8988T (cell line): Measurements from ENCODE around the gene SETD3.

Experiments
- DNase-seq: peaks from one replicate; pipeline ENCODE4 v3.0.0; 2011

The SETD3 gene

DNA sequence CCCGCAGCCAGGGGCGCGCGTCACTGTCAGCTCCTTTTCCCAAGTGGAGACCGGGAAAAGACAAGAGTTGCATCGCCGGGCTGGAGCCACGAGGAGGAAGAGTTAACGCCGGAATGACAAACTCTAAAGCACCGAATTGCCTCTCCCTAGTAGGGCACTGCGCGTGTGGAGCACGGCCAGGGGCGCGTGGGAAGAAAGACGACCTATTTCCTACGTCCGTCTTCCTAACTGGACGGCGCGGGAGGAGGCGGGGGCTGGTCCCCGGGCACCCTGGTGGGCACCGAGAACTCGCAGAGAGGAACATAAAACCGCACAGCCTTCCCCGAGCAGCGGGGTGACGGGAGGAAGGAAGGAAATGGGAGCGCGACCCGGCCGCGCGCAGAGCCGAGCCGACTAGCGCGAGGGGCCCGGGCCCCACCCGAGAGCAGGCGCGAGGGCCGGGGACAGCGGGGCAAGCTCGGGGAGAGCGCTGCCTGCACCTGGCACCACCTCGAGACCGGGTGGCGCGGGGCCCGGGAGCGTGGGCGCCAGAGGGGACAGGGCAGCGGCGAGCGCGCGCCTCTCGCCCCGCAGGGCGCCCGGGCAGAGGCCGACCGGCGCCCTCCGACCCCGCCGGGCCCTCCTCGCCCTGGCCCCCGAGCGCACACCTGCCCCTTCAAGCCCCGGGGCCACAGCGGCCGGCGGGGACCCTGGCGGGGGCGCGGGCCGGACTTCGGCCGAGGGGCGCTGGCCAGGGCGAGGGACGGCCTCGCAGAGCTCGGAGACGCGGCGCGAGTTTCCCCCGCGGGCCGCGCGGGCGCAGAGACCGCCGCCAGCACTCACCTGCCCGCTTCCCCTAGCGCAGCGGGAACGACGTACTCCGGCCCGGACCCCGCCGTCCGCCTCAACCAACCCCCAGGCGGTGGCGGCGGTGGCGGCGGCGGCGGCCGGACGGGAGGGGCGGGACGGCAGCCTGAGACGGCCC lies at the start of gene SETD3:
Gene SETD3 (minus strand): TSS at position 954 of the 964 bp plus-strand sequence. CDS start 15,054 bp downstream, outside the sequence.
- DNase-seq, result peak; percentile 28

DNA sequence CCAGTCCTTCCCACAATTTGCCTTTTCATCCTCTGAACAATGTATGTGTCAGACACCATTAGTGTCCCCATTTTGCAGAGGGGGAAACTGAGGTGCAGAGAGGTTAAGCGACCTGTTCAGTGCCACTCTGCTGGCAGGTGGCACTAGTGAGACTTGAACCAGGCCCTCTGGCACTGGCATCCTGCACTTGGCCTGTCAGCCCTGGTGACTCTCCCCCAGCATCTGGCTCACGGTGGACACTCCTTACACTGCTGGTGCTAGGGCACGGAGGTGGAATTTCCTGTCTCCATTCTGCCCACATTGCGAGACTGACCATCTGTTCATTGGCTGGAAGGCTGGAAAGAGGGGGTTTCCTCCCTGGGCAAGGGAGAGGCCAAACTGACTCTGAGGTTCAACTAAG lies 49.2 kb upstream of the SETD3 start:
- DNase-seq, result no peak

GRCh38 chr14:99527427-99528076 lies 46.9 kb upstream of the SETD3 start:
- DNase-seq, result no peak

DNA sequence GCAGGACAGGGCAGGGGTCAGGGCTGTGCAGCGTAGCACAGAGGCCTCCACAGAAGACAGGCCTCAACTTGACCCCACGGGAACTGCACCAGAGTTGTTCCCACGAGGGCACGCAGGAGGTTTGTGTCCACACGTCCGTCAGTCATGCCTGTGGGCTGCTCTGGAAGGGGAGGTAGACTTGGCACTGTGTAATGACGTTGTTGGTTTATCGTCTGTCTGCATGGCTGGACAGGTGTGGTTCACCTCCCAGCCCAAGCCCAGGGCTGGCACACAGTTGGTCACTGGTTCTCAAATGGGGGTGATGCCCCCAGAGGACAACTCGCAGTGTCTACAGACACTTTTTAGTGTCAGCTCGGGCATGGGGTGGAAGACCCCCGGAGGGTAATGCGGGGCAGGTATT lies 46.4 kb upstream of the SETD3 start:
- no peak for DNase-seq

DNA sequence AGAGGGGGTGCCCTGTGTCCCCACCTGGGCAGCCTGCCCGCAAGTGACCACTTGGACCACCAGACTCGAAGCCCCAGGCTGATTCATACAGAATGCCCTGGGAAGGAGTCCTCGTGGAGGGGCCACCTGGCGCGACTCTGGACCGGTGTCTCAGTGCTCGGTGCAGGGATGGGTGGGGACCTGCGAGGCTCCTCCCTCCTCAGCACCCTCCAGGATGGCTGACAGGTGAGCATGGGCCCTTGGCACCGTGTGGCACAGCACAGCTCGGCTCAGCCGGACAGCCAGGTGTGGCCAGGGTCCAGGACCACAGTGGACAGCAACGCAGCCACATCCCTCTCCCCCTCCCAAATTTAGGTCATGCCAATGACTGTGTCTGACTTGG lies 45.0 kb upstream of the SETD3 start:
- DNase-seq, result no peak

- peak; percentile 76 for DNase-seq
These were observed 44.4 kb upstream of the SETD3 start for GRCh38 chr14:99524804-99525698.

- no peak for DNase-seq
These were observed 43.5 kb upstream of the SETD3 start for GRCh38 chr14:99524091-99524661.

DNA sequence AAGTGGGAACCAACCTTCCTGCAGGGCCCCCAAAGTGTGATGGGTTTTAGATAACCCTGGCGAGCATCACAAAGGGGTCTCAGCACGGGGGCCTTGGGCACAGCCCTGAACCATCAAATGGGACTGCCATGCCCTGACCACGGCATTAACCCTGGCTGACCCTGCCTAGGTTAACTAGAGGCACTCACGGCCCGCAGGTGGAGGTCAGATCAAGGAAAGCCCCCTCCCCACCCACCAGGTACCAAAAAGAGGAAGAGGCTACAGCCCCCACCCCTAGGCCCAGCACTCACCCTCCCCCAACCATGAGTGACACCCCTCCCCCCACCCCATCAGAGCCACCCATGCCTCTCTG lies 43.0 kb upstream of the SETD3 start:
- no peak for DNase-seq

DNA sequence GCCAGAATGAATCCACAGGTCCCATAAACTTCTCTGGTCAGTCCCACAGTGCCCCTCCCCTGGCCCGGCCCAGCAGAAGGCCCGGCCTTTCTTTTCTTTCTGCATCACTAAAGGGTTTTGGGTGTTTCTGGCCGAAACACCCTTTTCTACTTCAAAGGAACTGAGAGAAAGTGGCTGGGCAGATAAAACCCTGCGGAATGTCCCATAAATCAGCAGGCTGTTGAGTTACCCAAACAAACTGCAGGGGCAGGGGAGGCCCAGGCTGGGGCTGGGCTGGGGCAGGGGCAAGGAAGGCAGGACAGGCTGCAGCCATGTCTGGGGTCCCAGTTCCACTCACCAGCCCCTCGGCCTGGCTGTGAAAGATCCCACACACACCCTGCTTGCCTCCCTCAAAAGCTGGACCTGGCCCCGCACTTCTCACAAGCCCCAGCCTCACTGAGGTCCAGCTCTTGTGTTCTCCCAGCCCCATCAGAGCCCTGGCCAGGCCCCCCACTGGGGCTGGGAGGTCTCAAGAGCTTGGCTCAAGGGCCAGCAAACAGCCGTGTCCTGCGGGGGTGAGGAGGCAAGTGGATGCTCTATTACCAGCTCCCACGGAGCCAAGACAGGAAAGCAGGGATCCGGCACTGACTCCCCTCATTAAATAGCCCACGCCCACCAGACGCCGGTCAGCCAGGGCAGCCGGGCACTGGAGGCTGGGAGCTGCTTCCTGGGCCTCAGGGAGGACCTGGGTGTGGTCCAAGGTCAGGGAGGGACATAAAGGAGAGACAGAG lies 42.5 kb upstream of the SETD3 start:
- no peak for DNase-seq

- no peak for DNase-seq
These were observed 41.8 kb upstream of the SETD3 start for GRCh38 chr14:99522457-99522891.

GRCh38 chr14:99522025-99522401 lies 41.4 kb upstream of the SETD3 start:
- DNase-seq, result no peak

- DNase-seq, result no peak
These were observed 40.7 kb upstream of the SETD3 start for GRCh38 chr14:99521176-99522024.

DNA sequence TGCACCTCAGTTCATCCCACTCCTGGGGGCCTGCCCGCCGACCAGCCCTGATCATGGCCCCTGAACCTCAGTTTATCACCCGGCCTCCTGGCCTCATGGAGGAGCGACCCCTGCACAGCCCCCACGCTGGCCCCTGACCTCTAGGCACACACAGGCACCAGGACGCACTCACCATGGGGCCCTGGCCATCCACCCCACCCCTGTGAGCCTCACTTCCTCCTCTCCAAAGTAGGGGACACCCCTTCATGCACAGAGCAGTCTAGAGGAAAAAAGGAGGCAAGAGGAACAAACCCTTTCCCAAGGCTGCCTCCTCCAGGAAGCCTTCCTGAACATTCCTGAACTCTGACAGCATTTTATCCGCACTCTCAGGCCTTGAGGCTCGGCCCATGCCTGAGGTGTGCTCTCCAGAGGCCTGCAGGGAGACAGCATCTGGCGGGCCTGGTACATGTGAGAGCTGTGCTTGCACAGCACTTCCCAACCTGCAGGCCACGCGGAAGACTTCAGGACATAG lies 40.0 kb upstream of the SETD3 start:
- DNase-seq, result no peak

DNA sequence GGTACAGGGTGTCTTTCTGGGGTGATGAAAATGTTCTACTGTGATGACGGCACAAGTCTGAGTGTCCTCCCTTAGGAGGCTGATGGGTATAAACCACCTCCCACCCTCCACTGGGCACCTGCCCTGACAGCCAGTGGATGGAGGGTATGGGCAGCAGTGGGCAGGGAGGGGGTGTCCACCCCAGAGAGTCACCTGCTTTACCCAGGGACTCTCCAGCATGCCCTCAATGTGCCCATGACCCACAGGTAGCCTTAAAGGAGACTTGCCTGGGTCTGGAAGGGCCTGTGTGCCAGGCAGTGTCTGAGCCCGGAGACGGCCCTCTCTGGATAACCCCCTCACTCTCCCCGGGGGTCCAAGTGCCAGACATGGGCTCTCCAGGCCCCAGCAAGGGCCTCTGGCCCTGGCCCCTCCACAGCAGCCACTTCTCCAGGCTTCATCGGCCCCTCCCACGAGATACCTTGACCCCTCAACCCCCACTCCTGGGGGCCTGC lies 39.3 kb upstream of the SETD3 start:
- DNase-seq, result peak; percentile 15

DNA sequence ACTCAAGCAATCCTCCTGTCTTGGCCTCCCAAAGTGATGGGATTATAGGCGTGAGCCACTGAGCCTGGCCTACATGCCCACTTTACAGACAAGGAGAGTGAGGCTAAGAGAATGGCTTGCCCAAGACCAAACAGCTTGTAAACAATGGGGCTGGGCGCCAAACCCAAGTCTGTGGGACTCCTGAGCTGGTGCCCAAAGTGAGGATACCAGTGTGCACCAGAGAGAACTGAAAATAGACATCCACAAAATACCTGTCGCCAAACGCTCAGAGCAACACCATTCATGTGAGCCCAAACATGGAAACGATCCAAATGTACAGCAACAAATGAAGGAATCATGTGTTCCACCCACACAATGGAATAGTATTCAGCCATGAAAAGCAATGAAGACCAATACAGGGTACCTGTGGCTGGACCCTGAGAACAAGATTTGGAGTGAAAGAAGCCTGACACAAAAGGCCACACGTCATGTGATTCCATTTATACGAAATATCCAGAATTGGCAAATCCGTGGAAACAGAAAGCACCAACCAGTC lies 38.8 kb upstream of the SETD3 start:
- peak; percentile 9 for DNase-seq

DNA sequence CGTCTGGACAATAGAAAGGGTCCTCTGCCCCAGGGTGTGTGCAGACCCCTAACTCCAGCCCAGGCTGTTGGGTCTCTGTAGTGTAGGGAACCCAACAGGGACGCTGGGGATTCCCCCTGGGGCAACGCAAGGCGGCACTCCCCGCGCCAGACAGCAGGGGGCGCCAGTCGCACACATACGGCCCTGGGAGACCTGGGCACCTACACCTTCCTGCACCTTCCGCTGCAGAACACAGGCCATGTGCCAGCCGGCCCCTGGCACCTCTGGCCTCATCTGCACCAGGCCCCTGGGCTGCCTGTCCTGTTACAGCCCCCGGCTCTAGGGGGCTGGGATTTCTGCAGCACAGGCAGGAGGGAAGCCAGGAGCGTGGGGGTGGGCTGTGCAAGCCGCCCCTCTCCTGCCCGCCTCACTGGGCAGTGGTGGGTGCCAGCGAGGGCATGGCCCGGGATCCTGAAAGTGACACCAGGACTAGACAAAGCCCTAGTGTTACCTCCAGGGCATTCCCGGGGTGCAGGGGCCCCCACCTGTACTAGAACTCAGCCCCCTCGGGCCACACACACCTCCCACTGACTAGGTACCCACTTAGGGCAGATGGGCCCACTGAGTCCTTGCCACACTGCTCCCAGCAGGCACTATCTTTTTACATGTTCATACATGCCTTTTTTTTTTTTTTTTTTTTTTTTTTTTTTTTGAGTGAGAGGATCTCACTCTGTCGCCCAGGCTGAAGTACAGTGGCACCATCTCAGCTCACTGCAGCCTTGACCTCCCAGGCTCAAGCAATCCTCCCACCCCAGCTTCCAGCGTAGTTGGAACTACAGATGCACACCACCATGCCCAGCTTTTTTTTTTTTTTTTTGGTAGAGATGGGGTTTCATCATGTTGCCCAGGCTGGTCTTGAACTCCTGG lies 38.0 kb upstream of the SETD3 start:
- DNase-seq, result peak; percentile 92

GRCh38 chr14:99517643-99518381 lies 37.2 kb upstream of the SETD3 start:
- peak; percentile 7 for DNase-seq

DNA sequence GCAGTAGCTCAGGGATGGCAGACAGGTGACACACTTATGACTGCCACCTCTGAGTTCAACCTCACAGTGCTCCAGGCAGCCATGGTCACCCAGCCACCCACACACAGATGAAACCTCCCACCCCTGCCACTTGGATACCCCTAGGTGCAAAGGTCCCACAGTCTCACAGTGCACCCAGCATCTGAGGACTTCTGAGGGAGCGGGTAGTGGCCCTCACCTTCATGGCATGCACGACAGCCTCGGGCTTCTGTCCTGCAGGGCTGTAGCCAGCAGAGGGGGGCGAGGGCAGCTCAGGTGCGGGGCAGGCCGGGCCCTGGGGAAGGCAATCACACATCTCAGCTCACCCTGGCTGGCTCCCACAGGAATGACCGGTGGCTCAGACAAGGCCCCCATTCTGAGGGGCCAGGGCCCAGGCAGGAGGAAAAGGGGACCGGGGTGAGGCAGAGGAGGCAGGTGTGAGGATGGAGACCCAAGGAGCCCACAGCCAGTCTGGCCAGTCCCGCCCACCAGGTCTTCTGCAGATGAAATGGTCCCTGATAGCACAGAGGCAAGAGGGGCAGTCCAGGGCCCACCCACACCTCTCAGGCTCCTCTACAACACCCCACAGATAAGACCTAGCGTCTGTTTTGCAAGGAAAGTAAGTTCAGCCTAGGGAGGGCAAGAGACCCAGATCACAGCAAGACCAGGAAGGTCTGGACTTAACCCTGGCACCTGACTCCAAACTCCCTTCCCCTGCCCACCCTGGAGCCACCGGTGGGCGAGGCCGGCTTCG lies 36.4 kb upstream of the SETD3 start:
- peak; percentile 14 for DNase-seq
